Dendritic cell treated with granulocyte-macrophage colony-stimulating factor and Interleukin-4, amounts not matched to agents 40 ng/mL and 50 ng/mL, for 4 days (primary cell): ENCODE measurements around the gene ACTR3C.
"Not testable (repeated sequence)": the region's sequence is repeated elsewhere in the genome, so short reads cannot be mapped to it uniquely, and the experiment has no call there.

ENCODE experiments used
- H3K27ac Mint-ChIP-seq: one replicate; pipeline ENCODE4 v1.8.0; 2022; ENCODE audit warnings: mild to moderate bottlenecking, mixed read lengths
- H3K27me3 Mint-ChIP-seq: one replicate; pipeline ENCODE4 v1.8.0; 2022; ENCODE audit warnings: mild to moderate bottlenecking, mixed read lengths
- H3K36me3 Mint-ChIP-seq: one replicate; pipeline ENCODE4 v1.8.0; 2022; ENCODE audit warnings: low read depth, mixed read lengths
- H3K4me1 Mint-ChIP-seq: one replicate; pipeline ENCODE4 v1.8.0; 2022; ENCODE audit warnings: low read depth, mixed read lengths
- H3K4me3 Mint-ChIP-seq: one replicate; pipeline ENCODE4 v1.8.0; 2022; ENCODE audit warnings: mild to moderate bottlenecking, moderate library complexity, mixed read lengths
- H3K9me3 Mint-ChIP-seq: one replicate; pipeline ENCODE4 v1.8.0; 2022; ENCODE audit warnings: mixed read lengths
- intact Hi-C: fragments of 100-400 bp; cut with micrococcal nuclease; formaldehyde crosslinking; loops from one replicate; pipeline ENCODE4 v1.15.0; 2022

Gene ACTR3C

GRCh38 chr7:150281681-150282403 lies 41.5 kb downstream of the ACTR3C start:
- H3K9me3 Mint-ChIP-seq, intact Hi-C loops, H3K27me3 Mint-ChIP-seq, H3K4me1 Mint-ChIP-seq, H3K27ac Mint-ChIP-seq, H3K4me3 Mint-ChIP-seq, H3K36me3 Mint-ChIP-seq: not testable (repeated sequence)

GRCh38 chr7:150278383-150278782 lies 45.0 kb downstream of the ACTR3C start:
- H3K27ac Mint-ChIP-seq, H3K4me1 Mint-ChIP-seq, H3K4me3 Mint-ChIP-seq, H3K27me3 Mint-ChIP-seq, H3K36me3 Mint-ChIP-seq, H3K9me3 Mint-ChIP-seq, intact Hi-C loops: not testable (repeated sequence)

GRCh38 chr7:150276132-150276695 lies 47.1 kb downstream of the ACTR3C start:
- H3K27me3 Mint-ChIP-seq, intact Hi-C loops, H3K9me3 Mint-ChIP-seq, H3K4me3 Mint-ChIP-seq, H3K36me3 Mint-ChIP-seq, H3K4me1 Mint-ChIP-seq, H3K27ac Mint-ChIP-seq: not testable (repeated sequence)

GRCh38 chr7:150271898-150272297 lies 51.4 kb downstream of the ACTR3C start:
- intact Hi-C loops, H3K4me1 Mint-ChIP-seq, H3K36me3 Mint-ChIP-seq, H3K9me3 Mint-ChIP-seq, H3K4me3 Mint-ChIP-seq, H3K27ac Mint-ChIP-seq, H3K27me3 Mint-ChIP-seq: not testable (repeated sequence)

GRCh38 chr7:150270101-150270824 lies 53.1 kb downstream of the ACTR3C start:
- H3K36me3 Mint-ChIP-seq, H3K27ac Mint-ChIP-seq, intact Hi-C loops, H3K4me1 Mint-ChIP-seq, H3K9me3 Mint-ChIP-seq, H3K27me3 Mint-ChIP-seq, H3K4me3 Mint-ChIP-seq: not testable (repeated sequence)

- H3K36me3 Mint-ChIP-seq, H3K4me3 Mint-ChIP-seq, H3K9me3 Mint-ChIP-seq, H3K27me3 Mint-ChIP-seq, intact Hi-C loops, H3K4me1 Mint-ChIP-seq, H3K27ac Mint-ChIP-seq: not testable (repeated sequence)
These were observed 54.5 kb downstream of the ACTR3C start for GRCh38 chr7:150268798-150269197.

GRCh38 chr7:150268287-150268686 lies 55.1 kb downstream of the ACTR3C start:
- H3K27ac Mint-ChIP-seq, H3K4me3 Mint-ChIP-seq, intact Hi-C loops, H3K4me1 Mint-ChIP-seq, H3K27me3 Mint-ChIP-seq, H3K36me3 Mint-ChIP-seq, H3K9me3 Mint-ChIP-seq: not testable (repeated sequence)

- H3K9me3 Mint-ChIP-seq, H3K36me3 Mint-ChIP-seq, H3K27me3 Mint-ChIP-seq, H3K4me3 Mint-ChIP-seq, H3K4me1 Mint-ChIP-seq, intact Hi-C loops, H3K27ac Mint-ChIP-seq: not testable (repeated sequence)
These were observed 56.2 kb downstream of the ACTR3C start for GRCh38 chr7:150266953-150267665.

- H3K27ac Mint-ChIP-seq, H3K27me3 Mint-ChIP-seq, H3K4me1 Mint-ChIP-seq, H3K36me3 Mint-ChIP-seq, H3K9me3 Mint-ChIP-seq, H3K4me3 Mint-ChIP-seq, intact Hi-C loops: not testable (repeated sequence)
These were observed 60.7 kb downstream of the ACTR3C start for GRCh38 chr7:150262656-150263055.

GRCh38 chr7:150247745-150248144 lies 75.6 kb downstream of the ACTR3C start:
- H3K9me3 Mint-ChIP-seq, H3K36me3 Mint-ChIP-seq, H3K4me1 Mint-ChIP-seq, H3K27ac Mint-ChIP-seq, H3K4me3 Mint-ChIP-seq, H3K27me3 Mint-ChIP-seq, intact Hi-C loops: not testable (repeated sequence)

- H3K36me3 Mint-ChIP-seq, H3K9me3 Mint-ChIP-seq, H3K4me1 Mint-ChIP-seq: not testable (repeated sequence)
These were observed 78.1 kb downstream of the ACTR3C start for GRCh38 chr7:150245208-150245607.

GRCh38 chr7:150242935-150243334 lies 80.4 kb downstream of the ACTR3C start:
- H3K36me3 Mint-ChIP-seq, H3K4me3 Mint-ChIP-seq, intact Hi-C loops, H3K9me3 Mint-ChIP-seq, H3K27ac Mint-ChIP-seq, H3K27me3 Mint-ChIP-seq, H3K4me1 Mint-ChIP-seq: not testable (repeated sequence)

More at GRCh38 chr7:150245208-150245607, 78.1 kb downstream of the ACTR3C start:
- H3K27ac Mint-ChIP-seq, H3K27me3 Mint-ChIP-seq, H3K4me3 Mint-ChIP-seq, intact Hi-C loops: not testable (repeated sequence)

- H3K9me3 Mint-ChIP-seq, intact Hi-C loops, H3K4me1 Mint-ChIP-seq, H3K27ac Mint-ChIP-seq, H3K36me3 Mint-ChIP-seq, H3K4me3 Mint-ChIP-seq: not testable (repeated sequence)
- H3K27me3 Mint-ChIP-seq, result peaks cover 18% of the 10 kb centered on the region
These were observed 97.9 kb downstream of the ACTR3C start for GRCh38 chr7:150225444-150225843.
